HG03066 (cell line): ENCODE measurements around the gene TRIM62.
A peak's percentile ranks its signal among the peaks of the same experiment; 100 is the strongest.
"Not testable (repeated sequence)": the region's sequence is repeated elsewhere in the genome, so short reads cannot be mapped to it uniquely, and the experiment has no call there.

ENCODE experiments used
- ATAC-seq: cut with Tn5 transposase; IDR thresholded peaks from one replicate; pipeline ENCODE4 v1.9.1; 2021; ENCODE audit warnings: low read depth; ENCODE audit not compliant: unreplicated experiment

Gene TRIM62

DNA sequence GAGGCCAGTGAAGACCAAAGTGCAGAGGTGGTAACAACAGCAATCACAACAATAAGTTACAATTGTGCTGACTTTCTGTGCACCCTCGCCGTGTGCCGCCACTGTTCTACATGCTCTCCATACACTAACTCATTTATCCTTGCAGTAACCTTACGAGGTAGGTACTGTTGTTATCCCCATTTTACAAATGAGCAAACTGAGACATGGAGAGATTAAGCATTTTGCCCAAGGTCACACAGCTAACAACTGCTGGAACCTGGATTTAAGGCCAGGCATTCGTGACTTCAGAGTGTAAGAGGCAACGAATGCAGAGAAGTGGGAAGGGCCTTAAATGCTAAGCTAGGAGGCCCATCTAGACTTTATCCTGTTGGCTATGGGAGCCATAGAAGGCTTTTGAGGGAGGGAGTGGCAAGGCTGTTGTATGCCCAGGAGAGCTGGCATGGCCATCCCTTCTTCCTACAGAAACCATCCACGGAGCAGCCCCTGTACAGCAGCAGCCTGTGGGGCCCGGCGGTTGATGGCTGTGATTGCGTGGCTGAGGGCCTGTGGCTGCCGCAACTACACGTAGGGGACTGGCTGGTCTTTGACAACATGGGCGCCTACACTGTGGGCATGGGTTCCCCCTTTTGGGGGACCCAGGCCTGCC lies 64.3 kb downstream of the TRIM62 start:
- no peak for ATAC-seq

DNA sequence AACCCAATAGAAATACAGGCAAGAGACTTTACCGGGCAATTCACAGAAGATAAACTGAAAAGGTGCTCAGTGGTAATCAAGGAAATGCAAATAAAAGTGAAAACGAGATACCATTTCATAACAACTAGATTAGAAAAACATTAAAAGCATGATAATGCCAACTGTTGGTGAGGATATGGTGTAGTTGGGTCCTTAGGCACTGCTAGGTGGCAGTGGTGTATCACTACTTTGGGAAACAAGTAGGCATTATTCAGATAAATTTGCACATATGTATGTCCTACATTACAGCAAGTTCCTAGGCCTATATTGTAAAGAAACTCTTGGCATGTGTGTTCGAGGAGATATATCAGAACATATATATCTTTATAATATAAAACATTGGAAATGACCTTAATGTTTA lies 69.9 kb downstream of the TRIM62 start:
- ATAC-seq = no peak

DNA sequence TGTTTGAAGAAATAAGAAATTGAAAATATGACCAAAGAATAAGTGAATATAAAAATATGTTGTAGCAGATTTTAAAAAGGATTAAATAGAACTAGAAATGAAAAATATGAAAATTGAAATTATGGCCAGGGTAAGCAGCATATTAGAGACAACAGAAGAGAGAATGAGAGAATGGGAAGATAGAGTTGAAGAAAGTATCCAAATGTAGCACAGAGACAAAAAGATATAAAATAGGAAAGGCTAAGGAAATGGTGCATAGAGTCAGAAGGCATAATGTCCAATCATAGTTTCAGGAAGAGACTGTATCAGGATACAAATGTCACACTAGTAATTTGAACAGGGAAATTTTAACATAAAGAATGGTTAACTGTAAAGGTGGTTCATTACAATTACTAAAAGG lies 71.4 kb downstream of the TRIM62 start:
- no peak for ATAC-seq

DNA sequence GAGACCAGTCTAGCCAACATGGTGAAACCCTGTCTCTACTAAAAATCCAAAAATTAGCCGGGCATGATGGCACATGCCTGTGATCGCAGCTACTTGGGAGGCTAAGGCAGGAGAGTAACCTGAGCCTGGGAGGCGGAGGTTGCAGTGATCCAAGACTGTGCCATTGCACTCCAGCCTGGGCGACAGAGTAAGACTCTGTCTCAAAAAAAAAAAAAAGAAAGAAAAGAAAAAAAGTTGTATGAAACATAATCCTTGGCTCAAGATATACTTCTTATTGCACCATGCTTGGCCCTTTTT lies 81.8 kb downstream of the TRIM62 start:
- ATAC-seq = not testable (repeated sequence)

DNA sequence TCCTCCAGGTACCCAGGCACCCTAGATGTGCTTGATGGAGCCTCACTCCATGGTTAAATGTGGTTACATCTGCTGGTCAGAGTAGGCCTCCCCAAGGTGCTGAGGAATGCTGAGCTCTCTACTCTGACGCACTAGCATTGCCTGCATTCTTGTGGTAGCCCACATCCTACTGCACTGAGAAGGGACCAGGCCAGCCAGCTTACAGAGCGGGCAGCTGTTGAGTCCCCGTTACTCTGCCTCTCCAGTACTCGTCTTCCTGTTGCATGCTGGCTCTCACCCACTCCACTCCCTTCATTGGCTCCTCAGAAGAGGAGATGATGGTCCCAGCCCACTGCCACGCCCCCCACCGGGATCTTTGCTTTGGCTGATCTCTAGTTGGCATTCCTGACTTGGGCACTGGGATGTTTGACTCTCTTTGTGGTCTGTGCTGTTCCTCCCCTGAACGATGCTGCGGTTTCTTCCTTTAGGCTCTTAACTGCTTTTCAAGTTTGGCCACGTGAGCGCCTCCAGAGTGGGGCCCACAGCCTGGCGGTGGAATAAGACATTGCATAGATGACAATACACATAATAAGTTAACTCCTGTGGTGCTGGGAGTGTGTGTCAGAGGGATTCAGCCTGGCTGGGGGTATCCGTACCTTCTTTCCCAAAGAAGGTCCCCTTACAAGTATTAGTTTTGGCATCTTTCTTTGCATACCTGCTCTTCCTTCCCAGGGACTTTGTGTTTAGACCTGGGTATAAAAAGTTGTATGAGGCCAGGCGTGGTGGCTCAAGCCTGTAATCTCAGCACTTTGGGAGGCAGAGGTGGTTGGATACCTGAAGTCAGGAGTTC lies 82.3 kb downstream of the TRIM62 start:
- ATAC-seq = peak; percentile 93

DNA sequence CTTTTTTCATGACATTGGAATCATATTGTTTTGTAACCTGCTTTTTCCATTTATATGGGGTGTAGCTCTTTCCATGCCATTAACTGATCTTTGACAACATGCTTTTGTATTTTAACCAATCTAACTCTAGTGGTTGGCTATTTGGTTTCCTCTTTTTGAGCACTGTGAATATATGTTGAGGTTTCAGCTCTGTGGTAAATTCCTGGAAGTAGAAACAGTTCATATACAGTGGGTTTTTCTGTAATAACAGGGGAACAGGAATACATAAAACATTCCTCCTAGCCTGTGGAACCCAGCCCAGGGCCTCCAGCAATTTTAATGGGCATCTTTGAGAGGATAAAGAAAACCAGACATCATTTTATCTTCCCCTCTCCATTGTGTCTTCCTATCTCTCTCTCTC lies 83.5 kb downstream of the TRIM62 start:
- no peak for ATAC-seq

DNA sequence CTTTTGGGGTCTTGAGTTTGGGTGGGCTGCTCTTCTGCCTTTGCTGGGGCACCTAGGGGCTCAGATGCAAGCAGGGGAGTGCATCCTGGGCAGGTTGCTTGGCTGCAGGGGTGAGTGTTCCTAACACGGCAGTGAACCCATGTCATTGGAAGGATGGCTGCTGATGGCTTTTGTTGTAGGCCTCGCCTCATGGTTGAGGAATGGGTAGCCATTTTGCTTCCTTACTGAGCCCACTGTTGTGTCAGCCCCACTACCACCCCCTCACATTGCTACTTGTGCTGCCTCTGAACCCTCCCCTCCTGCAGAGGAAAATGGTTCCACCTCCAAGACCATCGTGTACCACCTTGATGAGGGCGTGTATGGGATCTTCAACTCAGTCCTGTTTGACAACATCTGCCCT lies 84.1 kb downstream of the TRIM62 start:
- no peak for ATAC-seq

DNA sequence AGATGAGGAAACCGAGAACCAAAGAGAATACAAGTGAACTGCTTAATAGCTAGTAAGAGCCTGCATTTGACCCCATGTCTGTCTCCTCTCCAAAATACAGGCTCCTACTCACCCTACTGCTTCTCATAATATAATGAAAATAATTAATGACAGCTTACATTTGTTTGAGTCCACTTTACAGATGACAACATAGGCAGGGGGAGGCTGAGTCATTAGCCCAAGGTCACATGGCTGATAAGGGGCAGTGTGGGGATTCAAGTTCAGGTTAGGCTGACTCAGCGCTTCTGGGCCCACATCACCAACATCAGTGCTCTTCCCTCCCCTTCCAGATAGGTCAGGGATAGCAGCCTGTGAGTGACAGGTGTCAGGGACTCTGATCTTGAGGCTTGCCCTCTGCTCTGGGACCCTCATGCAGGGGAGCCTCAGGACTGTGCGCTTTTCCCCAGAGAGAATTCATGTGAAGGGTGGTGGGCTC lies 84.7 kb downstream of the TRIM62 start:
- no peak for ATAC-seq

DNA sequence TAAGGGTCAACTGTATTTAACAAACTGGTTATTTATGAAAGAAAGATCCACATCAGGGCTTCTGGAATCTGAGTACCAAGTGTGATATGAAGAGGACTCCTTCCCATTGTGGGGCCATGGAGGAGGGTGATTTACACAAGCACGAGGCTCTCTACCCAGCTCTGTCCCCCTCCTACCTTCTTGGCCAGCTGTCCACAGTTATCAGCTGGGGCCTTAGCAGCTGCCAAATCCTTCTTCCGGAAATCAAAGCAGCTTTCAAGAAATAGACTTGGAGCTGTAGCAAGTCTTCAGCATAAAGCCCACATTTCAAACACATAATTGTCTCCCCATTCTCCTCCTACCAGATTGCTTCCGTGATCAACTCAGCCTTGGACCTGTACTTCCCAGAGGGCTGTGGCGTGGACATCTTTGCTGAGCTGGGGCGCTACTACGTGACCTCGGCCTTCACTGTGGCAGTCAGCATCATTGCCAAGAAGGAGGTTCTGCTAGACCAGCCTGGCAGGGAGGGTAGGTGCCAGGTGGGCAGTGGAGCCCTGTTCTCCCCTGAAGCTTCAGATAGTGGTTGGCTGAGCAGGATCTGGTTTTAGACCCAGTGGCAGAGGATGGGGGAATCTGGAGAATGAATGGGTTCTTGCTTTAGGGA lies 85.4 kb downstream of the TRIM62 start:
- ATAC-seq = no peak
